HG02981 (cell line): ENCODE results near the gene SRSF7.
"Not testable (repeated sequence)": the region's sequence is repeated elsewhere in the genome, so short reads cannot be mapped to it uniquely, and the experiment has no call there.

Experiments used
- ATAC-seq: cut with Tn5 transposase; IDR thresholded peaks from one replicate; pipeline ENCODE4 v1.9.1; 2021; ENCODE audit warnings: mild to moderate bottlenecking, moderate library complexity; ENCODE audit not compliant: unreplicated experiment

SRSF7 gene

DNA sequence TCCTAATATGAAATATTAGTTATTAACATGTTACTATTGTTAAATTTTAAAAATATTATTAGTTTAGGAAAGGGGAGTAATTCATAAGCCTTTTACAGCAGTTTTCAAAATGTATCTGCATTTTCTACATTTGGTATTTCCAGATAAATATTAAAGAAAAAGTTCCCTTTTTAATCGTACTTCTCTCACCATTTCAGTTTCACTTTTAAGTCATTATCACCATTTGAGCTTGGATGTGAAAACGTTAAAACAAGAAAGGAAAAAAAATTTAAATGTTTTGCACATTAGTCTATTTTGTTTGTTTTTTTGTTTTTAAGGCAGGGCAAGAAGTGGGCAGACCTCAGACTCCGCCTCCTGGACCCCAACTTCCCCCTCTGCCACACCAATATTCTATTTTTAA is 3.3 kb upstream of the SRSF7 start:
- no peak for ATAC-seq

DNA sequence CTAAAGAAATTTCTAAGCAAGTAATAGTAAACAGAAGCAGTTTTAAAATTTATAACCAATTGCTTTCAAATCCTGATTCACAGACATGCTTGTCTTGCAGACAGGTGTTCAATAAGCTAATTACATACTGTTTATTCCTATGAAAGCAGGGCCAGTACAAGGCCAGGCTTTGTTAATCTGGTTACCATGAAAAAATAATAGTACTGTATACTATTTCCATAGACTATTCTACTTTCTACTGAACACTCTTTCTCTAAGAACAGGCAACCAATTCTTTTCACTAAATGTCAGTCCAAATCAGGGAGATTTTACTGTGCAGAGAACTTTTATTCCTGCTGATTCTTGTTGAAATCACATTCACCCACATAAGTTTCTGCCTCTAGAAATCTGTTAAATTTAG is 2.9 kb upstream of the SRSF7 start:
- ATAC-seq: no peak

DNA sequence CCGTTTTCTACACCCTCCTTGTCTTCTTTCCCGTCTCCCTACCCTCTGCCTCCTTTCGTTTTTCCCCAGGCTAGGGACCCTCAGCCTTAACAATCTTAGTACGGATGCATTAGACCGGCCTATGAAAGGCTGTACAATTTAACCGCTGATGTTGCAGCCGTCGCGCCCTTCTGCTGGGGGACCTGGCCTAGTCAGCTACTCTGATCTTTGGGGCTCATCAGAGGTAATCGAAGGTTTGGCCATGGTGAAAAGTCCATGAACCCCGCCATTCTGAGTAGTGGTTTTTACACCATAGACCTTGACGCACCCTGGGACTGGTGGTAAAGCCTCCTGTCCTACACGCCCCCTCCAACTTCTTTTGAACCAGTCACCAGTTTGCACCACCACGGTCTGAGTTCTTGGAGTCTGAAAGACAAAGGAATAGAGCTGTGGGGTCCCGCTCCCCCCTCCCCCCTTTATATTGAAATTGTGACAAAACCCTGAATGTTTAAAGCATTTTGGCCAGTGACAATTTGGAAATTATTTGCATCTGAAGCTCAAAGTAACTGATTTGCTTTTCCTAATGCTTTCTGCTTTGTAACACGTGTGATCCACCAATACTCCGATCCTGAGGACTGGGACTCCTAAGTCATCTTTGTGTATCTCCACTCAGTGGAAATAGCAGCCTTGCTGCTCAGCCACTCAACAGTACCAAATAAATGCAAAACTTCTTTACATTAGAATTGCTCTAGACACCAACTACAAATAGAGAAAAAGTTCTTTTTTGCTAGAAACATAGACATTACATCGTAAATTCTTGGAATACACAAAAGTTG is 642 bp upstream of the SRSF7 start:
- no peak for ATAC-seq

DNA sequence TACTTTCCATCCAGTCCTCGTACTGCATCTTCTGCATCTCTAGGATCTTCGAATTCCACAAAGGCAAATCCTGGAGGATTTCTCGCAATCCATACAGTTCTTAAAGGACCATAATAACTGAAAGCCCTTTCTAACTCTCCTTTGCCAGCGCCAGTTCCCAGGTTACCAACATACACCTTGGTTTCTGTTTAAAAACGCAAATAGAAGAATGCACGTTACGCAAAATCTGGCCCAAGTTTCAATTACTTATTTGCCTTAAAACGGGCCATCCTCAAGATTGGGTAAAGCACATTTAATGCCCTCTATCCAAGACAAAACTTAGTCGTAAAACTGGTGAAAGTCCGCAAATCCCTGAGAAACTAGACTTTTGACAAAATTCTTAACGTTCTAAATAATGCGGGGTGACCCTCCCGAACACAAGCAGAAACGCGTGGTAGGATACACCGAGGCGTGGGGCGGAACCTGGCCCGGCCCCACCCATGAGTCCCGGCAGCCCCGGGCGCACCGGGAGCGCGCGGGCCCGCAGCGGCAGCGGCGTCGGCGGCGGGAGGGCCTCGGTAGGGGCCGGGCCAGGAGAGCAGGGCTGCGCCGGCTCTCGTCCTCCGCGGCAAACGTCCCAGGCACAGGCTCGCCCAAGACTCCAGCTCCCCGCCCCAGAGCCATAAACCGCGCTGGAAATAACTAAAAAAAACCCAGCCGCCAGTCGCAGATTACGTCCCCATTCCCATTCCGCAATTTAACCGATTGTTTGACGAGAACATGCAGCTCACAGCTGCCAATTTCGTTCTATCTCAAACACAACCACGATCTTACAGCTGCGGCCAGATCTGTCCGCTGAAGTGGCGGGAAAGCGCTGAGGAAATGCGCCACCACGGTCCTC is 910 bp downstream of the SRSF7 start:
- peak; percentile 34 for ATAC-seq

- ATAC-seq: no peak
Measured at GRCh38 chr2:38748943-38749804, 2.0 kb downstream of the SRSF7 start.

DNA sequence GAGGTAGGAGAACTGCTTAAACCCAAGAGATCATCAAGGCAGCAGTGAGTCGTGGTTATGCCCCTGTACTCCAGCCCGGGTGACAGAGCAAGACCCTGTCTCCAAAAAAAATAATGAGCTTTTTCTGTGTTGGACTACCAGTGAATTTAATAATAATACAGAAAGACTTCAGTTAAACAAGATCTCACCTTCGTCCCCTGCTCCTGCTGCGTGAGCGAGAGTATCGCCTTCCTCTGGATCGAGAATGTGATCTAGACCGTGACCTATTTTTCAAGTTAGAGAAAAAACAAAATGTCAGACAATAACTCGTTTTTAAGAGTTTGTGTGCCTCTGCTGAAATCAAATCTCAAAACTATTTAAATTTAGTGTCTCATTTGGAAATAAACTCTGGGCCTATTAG is 2.8 kb downstream of the SRSF7 start:
- no peak for ATAC-seq

- no peak for ATAC-seq
Measured at GRCh38 chr2:38747819-38748218, 3.3 kb downstream of the SRSF7 start.

DNA sequence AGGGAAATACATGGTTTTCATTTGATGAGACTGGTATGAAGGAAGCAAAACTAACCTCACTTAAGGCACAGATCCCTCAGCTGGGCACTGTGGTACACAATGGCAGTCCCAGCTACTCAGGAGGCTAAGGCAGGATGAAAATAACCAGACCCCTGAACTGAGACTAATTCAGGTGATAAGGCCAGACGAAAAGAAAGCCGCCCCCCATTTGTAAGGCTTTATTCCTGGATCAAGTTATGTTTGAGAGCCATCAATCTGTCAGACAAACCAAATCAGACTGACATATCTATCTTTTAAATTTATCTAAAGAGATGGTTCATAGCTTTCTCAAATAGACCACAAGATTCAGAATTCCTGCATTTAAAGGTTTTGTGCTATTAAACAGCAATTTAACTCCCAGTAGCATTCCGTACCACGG is 4.1 kb downstream of the SRSF7 start:
- ATAC-seq: no peak

DNA sequence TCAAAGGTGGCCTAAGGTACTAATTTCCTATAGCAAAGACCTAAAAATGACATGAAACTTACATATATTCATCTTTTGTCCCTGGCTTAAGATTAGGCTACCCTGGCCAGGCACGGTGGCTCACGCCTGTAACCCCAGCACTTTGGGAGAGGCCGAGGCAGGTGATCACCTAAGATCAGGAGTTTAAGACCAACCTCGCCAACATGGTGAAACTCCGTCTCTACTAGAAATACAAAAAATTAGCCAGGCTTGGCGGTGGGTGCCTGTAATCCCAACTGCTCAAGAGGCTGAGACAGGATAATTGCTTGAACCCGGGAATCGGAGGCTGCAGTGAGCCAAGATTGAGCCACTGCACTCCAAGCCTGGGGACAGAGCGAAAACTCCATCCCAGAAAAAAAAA is 5.9 kb downstream of the SRSF7 start:
- ATAC-seq: no peak

- ATAC-seq: no peak
Measured at GRCh38 chr2:38744399-38744780, 6.8 kb downstream of the SRSF7 start.

GRCh38 chr2:38743672-38744398 is 7.3 kb downstream of the SRSF7 start:
- no peak for ATAC-seq

DNA sequence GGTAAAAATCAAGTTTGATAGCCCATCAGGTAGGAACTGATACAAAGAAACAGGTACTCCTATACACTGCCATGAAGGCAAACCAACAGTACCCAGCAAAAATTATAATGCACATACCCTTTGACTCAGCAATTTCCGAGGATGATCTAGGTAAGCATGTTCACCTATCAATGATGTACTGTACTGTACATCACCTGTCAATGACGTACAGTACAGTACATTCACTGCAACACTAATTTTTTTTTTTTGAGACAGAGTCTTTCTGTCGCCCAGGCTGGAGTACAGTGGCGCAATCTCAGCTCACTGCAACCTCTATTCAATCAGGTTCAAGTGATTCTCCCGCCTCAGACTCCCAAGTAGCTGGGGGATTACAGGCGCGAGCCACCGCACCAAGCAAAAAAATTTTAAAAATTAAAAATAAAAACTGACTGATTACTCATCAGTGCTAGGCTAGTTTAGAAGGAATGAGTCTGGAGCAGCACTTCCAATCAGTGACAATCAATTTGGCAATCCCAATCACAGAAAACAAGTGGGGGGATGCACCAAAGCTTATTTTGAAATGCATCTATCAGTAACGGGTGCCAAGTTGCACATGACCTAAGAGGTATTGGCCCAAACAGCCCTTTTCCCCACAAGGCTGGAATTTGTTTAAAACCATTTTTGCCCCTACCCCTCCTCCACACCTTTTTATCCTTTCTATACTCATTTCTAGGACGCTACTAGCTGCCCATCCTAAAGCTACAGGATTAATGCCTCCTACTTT is 8.2 kb downstream of the SRSF7 start:
- ATAC-seq: no peak

- no peak for ATAC-seq
Measured at GRCh38 chr2:38740851-38741731, 10.1 kb downstream of the SRSF7 start.

DNA sequence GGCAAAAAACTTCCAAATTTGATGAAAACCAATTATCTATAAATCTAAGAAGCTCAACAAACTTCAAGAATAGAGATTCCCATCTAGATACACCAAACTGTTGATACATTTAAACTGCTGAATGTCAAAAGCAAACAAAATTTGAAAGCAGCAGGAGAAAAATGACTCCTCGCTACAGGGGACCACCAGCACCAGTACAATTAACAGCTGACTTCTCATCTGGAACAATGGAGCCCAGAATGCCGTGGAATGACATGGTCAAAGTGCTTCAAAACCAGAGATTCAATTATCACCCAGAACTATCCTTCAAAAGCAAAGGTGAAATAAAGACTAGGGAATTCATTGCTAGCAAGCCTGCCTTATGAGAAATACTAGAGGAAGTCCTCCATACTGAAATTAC is 11.6 kb downstream of the SRSF7 start:
- no peak for ATAC-seq

DNA sequence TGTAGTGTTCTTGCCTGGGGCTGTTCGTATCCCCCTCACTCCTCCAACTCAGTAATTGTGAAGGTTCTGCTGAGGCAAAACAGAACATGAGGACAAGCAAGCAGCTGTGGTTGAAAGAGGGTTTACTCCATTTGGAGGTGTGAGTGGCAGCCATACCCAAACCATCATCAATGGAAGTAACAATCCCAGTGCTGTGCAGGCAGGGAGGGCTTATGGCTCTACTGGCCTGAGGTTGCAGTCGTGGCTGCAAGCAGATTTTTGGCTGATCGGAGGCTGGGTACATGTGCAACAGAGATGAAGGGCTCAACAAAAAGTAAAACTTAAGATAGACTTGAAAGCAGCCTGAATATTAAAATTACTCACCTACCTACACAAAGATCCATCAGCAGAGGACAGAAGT is 13.2 kb downstream of the SRSF7 start:
- no peak for ATAC-seq

- not testable (repeated sequence) for ATAC-seq
Measured at GRCh38 chr2:38737000-38737698, 14.0 kb downstream of the SRSF7 start.

GRCh38 chr2:38735999-38736320 is 15.2 kb downstream of the SRSF7 start:
- ATAC-seq: no peak

- ATAC-seq: no peak
Measured at GRCh38 chr2:38734299-38735058, 16.7 kb downstream of the SRSF7 start.
